ENCODE data around the gene CEP68.

CEP68 gene

GRCh38 chr2:65055422-65056214, 598 bp upstream of the CEP68 start:
- peak overlapping the region; percentile 66 for H3K27ac ChIP-seq
- peaks cover 9% of the 10 kb centered on the region for H3K36me3 ChIP-seq
- TF ChIP-seq Cebpa-rat (IDR thresholded peaks at IDR 0.05): no peak
- peak overlapping the region; percentile 95 for H3K4me2 ChIP-seq
- H3K9me3 ChIP-seq: peaks cover 13% of the 10 kb centered on the region
- H3K9ac ChIP-seq: peak overlapping the region; percentile 75
- H4K20me1 ChIP-seq: peaks cover 33% of the 10 kb centered on the region
- H3K4me1 ChIP-seq: peaks cover 72% of the 10 kb centered on the region
- peak overlapping the region; percentile 91 for H3K4me3 ChIP-seq
- H3K27me3 ChIP-seq: no peaks in the 10 kb centered on the region

DNA sequence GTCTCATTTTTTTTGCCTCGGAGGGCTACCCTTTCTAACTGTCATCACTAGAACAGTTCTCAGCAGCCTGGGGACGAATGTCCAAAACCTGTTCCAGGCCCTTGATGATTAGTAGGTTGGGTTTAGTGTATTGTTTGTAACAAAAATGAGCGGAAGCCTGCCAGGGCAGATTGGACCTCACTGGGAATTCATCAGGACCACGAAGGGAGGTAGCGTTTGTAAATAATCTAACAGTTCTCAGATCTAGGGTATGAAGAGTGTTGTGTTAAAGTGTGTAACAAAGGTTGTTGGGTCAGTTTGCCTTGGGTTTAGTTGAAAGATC, 799 bp downstream of the CEP68 start:
- peak overlapping the region; percentile 95 for H3K9ac ChIP-seq
- peak overlapping the region; percentile 92 for H3K27ac ChIP-seq
- no peaks in the 10 kb centered on the region for H3K27me3 ChIP-seq
- H3K36me3 ChIP-seq: peaks cover 11% of the 10 kb centered on the region; the same call in 1 of the 2 replicates
- peak overlapping the region; percentile 91 for H3K4me3 ChIP-seq
- peak overlapping the region; percentile 94 for H3K4me2 ChIP-seq
- peaks cover 4% of the 10 kb centered on the region; the same call in 1 of the 2 replicates for H3K9me3 ChIP-seq
- H4K20me1 ChIP-seq: peaks cover 47% of the 10 kb centered on the region
- peaks cover 86% of the 10 kb centered on the region for H3K4me1 ChIP-seq
- no peak for TF ChIP-seq Cebpa-rat (IDR thresholded peaks at IDR 0.05)

DNA sequence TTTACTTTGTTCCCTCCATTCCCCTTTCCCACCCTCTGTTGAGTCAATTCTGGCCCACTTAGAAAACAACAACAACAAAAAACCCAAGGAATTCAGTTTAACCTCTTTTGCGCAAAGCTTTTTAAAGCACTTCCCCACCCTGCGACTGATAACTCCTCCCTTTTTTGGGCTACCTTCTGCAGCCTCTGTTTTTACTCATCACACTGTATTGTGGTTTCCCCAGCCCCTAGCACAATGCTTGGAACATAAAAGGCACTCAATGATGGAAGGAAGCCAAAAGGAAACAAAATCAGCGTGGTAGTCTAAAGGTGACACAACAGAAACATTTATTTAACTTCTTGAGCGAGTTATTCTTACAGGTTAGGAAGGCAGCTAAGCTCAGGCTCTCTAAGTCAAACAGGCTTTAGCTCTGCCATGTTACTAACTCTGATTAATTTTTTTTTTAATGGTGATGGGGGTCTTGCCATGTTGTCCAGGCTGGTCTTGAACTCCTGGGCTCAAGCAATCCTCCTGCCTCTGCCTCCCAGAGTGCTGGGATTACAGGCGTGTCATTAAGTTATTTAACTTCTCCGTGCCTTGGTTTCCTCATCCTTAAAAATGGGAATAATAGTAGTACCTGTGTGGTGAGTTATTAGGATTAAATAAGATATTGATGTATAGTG, 1.3 kb downstream of the CEP68 start:
- H3K9me3 ChIP-seq: no peaks in the 10 kb centered on the region
- H3K27me3 ChIP-seq: no peaks in the 10 kb centered on the region
- peaks cover 88% of the 10 kb centered on the region for H3K4me1 ChIP-seq
- peak overlapping the region; percentile 92 for H3K27ac ChIP-seq
- H4K20me1 ChIP-seq: peaks cover 52% of the 10 kb centered on the region
- peak overlapping the region; percentile 95 for H3K9ac ChIP-seq
- TF ChIP-seq Cebpa-rat (IDR thresholded peaks at IDR 0.05): no peak
- H3K4me2 ChIP-seq: peak overlapping the region; percentile 94
- peaks cover 14% of the 10 kb centered on the region; the same call in 1 of the 2 replicates for H3K36me3 ChIP-seq
- H3K4me3 ChIP-seq: peak overlapping the region; percentile 91

GRCh38 chr2:65059071-65059470, 2.9 kb downstream of the CEP68 start:
- Histone ChIP-seq H3K4me2 (peak overlapping the region; percentile 94), H3K4me1 (peaks cover 88% of the 10 kb centered on the region), H4K20me1 (peaks cover 67% of the 10 kb centered on the region), H3K27me3 (no peaks in the 10 kb centered on the region), H3K9ac (peak overlapping the region; percentile 42; the same call in 1 of the 2 replicates), H3K36me3 (peaks cover 14% of the 10 kb centered on the region; the same call in 1 of the 2 replicates), H3K4me3 (peak overlapping the region; percentile 1; the same call in 1 of the 2 replicates), H3K27ac (peak overlapping the region; percentile 49), H3K9me3 (no peaks in the 10 kb centered on the region)
- no peak for TF ChIP-seq Cebpa-rat (IDR thresholded peaks at IDR 0.05)

DNA sequence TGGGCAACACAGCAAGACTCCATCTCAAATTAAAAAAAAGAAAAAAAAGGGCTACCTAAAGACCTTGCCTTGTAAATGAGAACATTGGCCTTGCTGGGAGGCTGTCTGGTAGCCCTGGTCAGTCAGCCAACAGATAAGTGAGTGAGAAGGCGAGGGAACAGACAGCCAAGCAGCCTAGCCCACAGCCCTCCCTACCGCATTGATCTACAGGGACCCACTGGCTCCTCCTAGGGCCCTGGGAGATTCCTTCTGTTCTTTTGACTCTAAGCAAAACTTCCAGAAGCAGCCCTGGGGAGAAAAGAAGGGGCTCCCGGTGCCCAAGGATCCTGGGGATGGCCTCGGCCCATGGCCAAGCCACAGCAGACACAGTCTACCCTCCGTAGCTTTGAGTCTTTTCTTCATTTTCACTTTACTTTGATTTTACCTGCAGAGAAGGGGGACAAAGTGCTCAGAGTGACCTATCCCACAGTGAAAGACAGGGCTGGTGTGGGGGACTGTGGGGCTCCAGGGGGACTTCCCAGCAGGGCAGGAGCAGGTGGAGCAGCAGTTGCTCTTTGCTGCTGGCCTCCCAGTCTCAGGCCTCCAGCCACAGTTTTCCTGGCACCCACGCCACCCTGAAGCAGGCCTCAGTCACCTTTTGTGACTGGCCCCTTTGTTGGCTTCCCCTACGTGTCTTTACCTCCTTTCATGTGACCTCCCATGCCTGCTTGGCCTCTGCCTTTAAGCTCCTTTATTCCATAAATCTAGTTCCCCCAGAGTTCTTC, 5.1 kb downstream of the CEP68 start:
- no peak for TF ChIP-seq Cebpa-rat (IDR thresholded peaks at IDR 0.05)
- H3K9me3 ChIP-seq: no peaks in the 10 kb centered on the region
- H3K4me2 ChIP-seq: peak overlapping the region; percentile 14
- H3K4me1 ChIP-seq: peaks cover 92% of the 10 kb centered on the region
- H3K27ac ChIP-seq: 0 out of 2 replicates have a peak overlapping the region, but pooled peaks have one; percentile 11
- no peaks in the 10 kb centered on the region for H3K27me3 ChIP-seq
- no peak overlapping the region for H3K4me3 ChIP-seq
- peaks cover 88% of the 10 kb centered on the region for H4K20me1 ChIP-seq
- H3K9ac ChIP-seq: no peak overlapping the region
- peaks cover 14% of the 10 kb centered on the region; the same call in 1 of the 2 replicates for H3K36me3 ChIP-seq

DNA sequence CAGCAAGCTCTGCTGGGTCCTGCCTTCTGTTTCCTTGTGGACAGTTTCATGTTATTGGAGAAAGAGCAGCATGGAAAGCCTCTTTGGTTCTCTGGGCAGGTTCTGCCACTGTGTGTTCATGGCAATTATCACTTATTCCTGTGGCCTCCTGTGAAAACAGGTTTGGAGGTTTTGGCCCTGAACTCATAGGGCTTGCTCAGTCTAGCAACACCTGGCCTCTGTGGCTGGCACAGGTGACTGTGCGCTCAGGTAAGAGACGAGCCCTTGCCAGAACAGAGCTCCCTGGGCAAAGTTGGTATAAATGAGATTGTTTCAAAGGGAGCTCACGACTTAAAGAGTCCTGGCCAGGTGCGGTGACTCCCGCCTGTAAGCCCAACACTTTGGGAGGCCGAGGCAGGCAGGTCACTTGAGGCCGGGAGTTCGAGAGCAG, 5.7 kb downstream of the CEP68 start:
- no peaks in the 10 kb centered on the region for H3K27me3 ChIP-seq
- H3K4me1 ChIP-seq: peaks cover 94% of the 10 kb centered on the region
- peak overlapping the region; percentile 14 for H3K4me2 ChIP-seq
- no peak overlapping the region for H3K4me3 ChIP-seq
- TF ChIP-seq Cebpa-rat (IDR thresholded peaks at IDR 0.05): no peak
- no peaks in the 10 kb centered on the region for H3K9me3 ChIP-seq
- peaks cover 90% of the 10 kb centered on the region for H4K20me1 ChIP-seq
- H3K36me3 ChIP-seq: peaks cover 14% of the 10 kb centered on the region; the same call in 1 of the 2 replicates
- no peak overlapping the region for H3K9ac ChIP-seq
- 0 out of 2 replicates have a peak overlapping the region, but pooled peaks have one; percentile 47 for H3K27ac ChIP-seq

- peaks cover 14% of the 10 kb centered on the region; the same call in 1 of the 2 replicates for H3K36me3 ChIP-seq
- H3K27ac ChIP-seq: peak overlapping the region; percentile 47; the same call in 1 of the 2 replicates
- H3K9me3 ChIP-seq: no peaks in the 10 kb centered on the region
- 0 out of 2 replicates have a peak overlapping the region, but pooled peaks have one; percentile 13 for H3K9ac ChIP-seq
- H4K20me1 ChIP-seq: peaks cover 94% of the 10 kb centered on the region
- no peak for TF ChIP-seq Cebpa-rat (IDR thresholded peaks at IDR 0.05)
- no peaks in the 10 kb centered on the region for H3K27me3 ChIP-seq
- H3K4me2 ChIP-seq: peak overlapping the region; percentile 14
- peaks cover 95% of the 10 kb centered on the region for H3K4me1 ChIP-seq
- H3K4me3 ChIP-seq: no peak overlapping the region
These were observed 6.9 kb downstream of the CEP68 start for GRCh38 chr2:65062843-65063825.

DNA sequence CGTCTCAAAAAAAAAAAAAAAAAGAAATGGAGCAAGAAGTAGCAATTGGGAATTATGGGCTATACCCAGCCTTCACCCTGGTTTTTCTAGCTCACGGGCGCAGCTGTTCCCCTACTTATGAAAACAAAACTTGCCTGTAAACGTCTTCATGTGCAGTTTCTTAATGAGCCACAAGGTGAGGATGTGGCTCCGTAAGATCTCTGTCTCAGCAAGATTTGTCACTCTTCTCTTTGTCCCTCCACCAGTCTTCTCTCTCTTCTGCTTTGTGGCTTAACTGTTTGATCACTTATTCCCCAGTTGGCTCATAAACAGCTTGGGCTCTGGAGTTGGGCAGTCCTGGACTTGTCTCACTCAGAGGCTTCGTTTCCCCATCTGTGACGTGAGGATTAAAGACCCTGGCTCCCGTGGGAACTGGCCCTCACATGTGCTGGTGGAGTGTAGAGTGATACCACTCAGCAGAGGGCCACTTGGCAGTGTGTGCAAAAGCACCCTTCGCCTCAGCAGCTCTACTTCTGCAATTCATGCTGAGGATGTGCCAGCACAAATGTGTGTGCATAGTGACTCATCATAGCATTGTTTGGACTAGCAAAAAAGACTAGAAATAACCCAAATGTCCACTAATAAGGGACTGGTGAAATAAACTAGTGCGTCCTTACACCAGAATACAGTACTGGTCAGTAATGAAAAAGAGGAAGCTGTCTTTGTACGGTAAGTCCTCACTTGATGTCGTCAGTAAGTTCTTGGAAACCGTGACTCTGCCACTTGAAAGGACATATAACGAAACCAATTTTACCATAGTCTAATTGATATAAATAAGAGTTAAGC, 8.7 kb downstream of the CEP68 start:
- H3K4me2 ChIP-seq: peak overlapping the region; percentile 54
- H3K27me3 ChIP-seq: no peaks in the 10 kb centered on the region
- peaks cover 94% of the 10 kb centered on the region for H4K20me1 ChIP-seq
- H3K27ac ChIP-seq: peak overlapping the region; percentile 12; the same call in 1 of the 2 replicates
- no peaks in the 10 kb centered on the region for H3K9me3 ChIP-seq
- H3K4me1 ChIP-seq: peaks cover 95% of the 10 kb centered on the region
- H3K36me3 ChIP-seq: peaks cover 22% of the 10 kb centered on the region
- no peak overlapping the region for H3K9ac ChIP-seq
- no peak overlapping the region for H3K4me3 ChIP-seq
- no peak for TF ChIP-seq Cebpa-rat (IDR thresholded peaks at IDR 0.05)

Measured in BLaER1 (cell line).